ENCODE measurements around the gene C19orf25. TPM values are rescaled to one million over a fixed set of nuclear protein-coding genes. Genes with fewer than 3 reads are reported as not detected.

C19orf25 gene
- total and polyA plus RNA-seq, 10 of the 15 experiments (the other 5 are each of a cell fraction or from before 2014, with no cell fraction given), result 1.2 to 67.0 (median 25.6) TPM

GRCh38 chr19:1474765-1475351 lies 4.2 kb downstream of the C19orf25 start (continued):
- no peak for TF ChIP-seq BCL3 (IDR thresholded peaks at IDR 0.05; ENCODE audit: borderline replicate concordance, insufficient read depth, low read depth, low read length, poor library complexity, severe bottlenecking)
- TF ChIP-seq CUX1 (IDR thresholded peaks at IDR 0.05; ENCODE audit: insufficient replicate concordance, low read depth, low read length), result no peak

GRCh38 chr19:1474011-1474764 lies 4.8 kb downstream of the C19orf25 start:
- FAIRE-seq, result no peak
- Histone ChIP-seq H3K9me3 (replicated peaks; ENCODE audit: control insufficient read depth, insufficient read depth, low read length) (no peaks in the 10 kb centered on the region), H4K20me1 (ENCODE audit: control insufficient read depth, insufficient read depth) (peaks cover 7% of the 10 kb centered on the region), H3K4me1 (ENCODE audit: control insufficient read depth, insufficient read depth, low read length) (peaks cover 7% of the 10 kb centered on the region), H3K79me2 (ENCODE audit: control insufficient read depth, insufficient read depth, low read length) (peaks cover 8% of the 10 kb centered on the region), H3K4me2 (ENCODE audit: control insufficient read depth, insufficient read depth) (no peak overlapping the region), H3K4me3 (no peak overlapping the region), H3K27me3 (replicated peaks in 1 of 2; ENCODE audit: control insufficient read depth in 2 of 2, insufficient read depth in 2 of 2, low read length in 1 of 2) (peaks cover 3 to 22% of the 10 kb centered on the region in 2 experiments), H3K36me3 (ENCODE audit: control insufficient read depth in 2 of 2, insufficient read depth in 2 of 2, low read length in 1 of 2) (no peaks in the 10 kb centered on the region), H3K27ac (ENCODE audit: control insufficient read depth, insufficient read depth) (no peak overlapping the region), H3K9ac (ENCODE audit: control insufficient read depth, insufficient read depth, low read length) (no peak overlapping the region), H2AFZ (ENCODE audit: control insufficient read depth, low read depth, low read length) (no peak overlapping the region)
- no peak for ATAC-seq
- ChIA-PET CTCF (no interaction called here), RAD21 (ENCODE audit: unreplicated experiment) (no interaction called here), SMC1A (ENCODE audit: uncharacterized antibody, unreplicated experiment) (no interaction called here), POLR2A (no interaction called here)
- in situ Hi-C loops (cut with MboI) (no loop called here), intact Hi-C loops (cut with micrococcal nuclease; ENCODE audit: unreplicated experiment) (no loop called here)
- no peak for DNase-seq (ENCODE audit: low read depth, low spot score)
- no TSS peak for BruUV-seq (replicated peaks)
- WGBS (ENCODE audit: insufficient coverage, insufficient replicate concordance, low lambda C conversion rate, missing lambda C conversion rate), result 78% methylated on average over 31 of the region's 31 CpGs
- TF ChIP-seq POLR2AphosphoS5 (IDR thresholded peaks at IDR 0.05; ENCODE audit: low read length), result no peak
- TF ChIP-seq STAT3 (IDR thresholded peaks at IDR 0.05; ENCODE audit: low read depth, low read length), result no peak
- no peak for TF ChIP-seq TBL1XR1 (IDR thresholded peaks at IDR 0.05; ENCODE audit: low read depth, low read length)
- no peak for TF ChIP-seq SMAD1 (IDR thresholded peaks at IDR 0.05; ENCODE audit: low read depth, partially characterized antibody)
- no peak for TF ChIP-seq IRF4 (IDR thresholded peaks at IDR 0.05; ENCODE audit: low read depth, low read length)
- TF ChIP-seq CBX3 (IDR thresholded peaks at IDR 0.05; ENCODE audit: borderline replicate concordance, low read depth), result no peak
- TF ChIP-seq IRF3 (IDR thresholded peaks at IDR 0.05), result no peak
- TF ChIP-seq POLR2AphosphoS2 (IDR thresholded peaks at IDR 0.05; ENCODE audit: low read depth, low read length), result no peak
- no peak for TF ChIP-seq CBX5 (IDR thresholded peaks at IDR 0.05; ENCODE audit: low read depth)
- no peak for TF ChIP-seq ZZZ3 (IDR thresholded peaks at IDR 0.05; ENCODE audit: control insufficient read depth, insufficient read length, low read depth)

Measured in GM12878 (cell line).